Right lobe of liver (tissue), 4 donors: Measurements from ENCODE around the gene PPP2R5C.

Source experiments
- POLR2A ChIP-seq: fragments of 450-650 bp; IDR thresholded peaks from one replicate; pipeline ENCODE4 v1.6.1; 2017; ENCODE audit warnings: antibody characterized with exemption, mild to moderate bottlenecking
- TF ChIP-seq, protein P1 (sequence below), 4 donors: fragments of 200-600 bp in 3 of 4; fragments of 450-650 bp in 1 of 4; IDR thresholded peaks; one replicate each; pipeline versions ENCODE4 v1.5.1 to v1.8.0; 2016 to 2022; ENCODE audit warnings: antibody characterized with exemption in 4 of 4, mild to moderate bottlenecking in 2 of 4
- donor health status: DM: no; HTN: no; CAD: no.
- donor health status: DM: no; HTN: no; CAD: no.
- donor health status: DM: no; HTN: yes; CAD: no.

DNA sequence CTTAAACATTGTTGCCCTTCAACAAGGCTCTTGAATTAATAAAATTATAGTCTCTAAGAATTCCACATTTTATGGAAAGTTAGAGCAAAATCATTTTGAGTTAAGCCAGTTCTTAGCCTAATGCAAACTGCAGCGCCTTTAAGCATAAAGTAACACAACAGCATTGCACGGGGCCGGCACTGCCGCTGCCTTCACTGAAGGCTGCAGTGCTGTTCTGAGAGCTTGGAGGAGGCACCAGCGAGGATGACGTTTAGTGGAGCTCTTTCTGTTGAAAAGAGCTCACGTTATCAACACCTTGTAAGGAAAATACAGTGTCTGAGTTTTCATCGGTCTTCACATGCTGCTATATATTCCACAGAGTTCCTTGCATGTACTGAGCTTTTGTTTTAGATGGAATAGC is 164.6 kb downstream of the PPP2R5C start:
- TF ChIP-seq, protein P1, sequence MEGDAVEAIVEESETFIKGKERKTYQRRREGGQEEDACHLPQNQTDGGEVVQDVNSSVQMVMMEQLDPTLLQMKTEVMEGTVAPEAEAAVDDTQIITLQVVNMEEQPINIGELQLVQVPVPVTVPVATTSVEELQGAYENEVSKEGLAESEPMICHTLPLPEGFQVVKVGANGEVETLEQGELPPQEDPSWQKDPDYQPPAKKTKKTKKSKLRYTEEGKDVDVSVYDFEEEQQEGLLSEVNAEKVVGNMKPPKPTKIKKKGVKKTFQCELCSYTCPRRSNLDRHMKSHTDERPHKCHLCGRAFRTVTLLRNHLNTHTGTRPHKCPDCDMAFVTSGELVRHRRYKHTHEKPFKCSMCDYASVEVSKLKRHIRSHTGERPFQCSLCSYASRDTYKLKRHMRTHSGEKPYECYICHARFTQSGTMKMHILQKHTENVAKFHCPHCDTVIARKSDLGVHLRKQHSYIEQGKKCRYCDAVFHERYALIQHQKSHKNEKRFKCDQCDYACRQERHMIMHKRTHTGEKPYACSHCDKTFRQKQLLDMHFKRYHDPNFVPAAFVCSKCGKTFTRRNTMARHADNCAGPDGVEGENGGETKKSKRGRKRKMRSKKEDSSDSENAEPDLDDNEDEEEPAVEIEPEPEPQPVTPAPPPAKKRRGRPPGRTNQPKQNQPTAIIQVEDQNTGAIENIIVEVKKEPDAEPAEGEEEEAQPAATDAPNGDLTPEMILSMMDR (IDR thresholded peaks at IDR 0.05), result no peak
- no peak for TF ChIP-seq POLR2A
